HepG2 (cell line): ENCODE measurements around the gene LTA. TPM values are rescaled to one million over a fixed set of nuclear protein-coding genes. Genes with fewer than 3 reads are reported as not detected.

Experiments used
- CHCHD3 ChIP-seq: sonication (generic); formaldehyde crosslinking; IDR thresholded peaks from 2 replicates; pipeline ENCODE4 v1.8.0; 2022; ENCODE audit warnings: mild to moderate bottlenecking, missing genetic modification reagents, moderate library complexity
- FOXC1 ChIP-seq: sonication (generic); formaldehyde crosslinking; IDR thresholded peaks from 2 replicates; pipeline ENCODE4 v1.8.0; 2022; ENCODE audit warnings: mild to moderate bottlenecking, missing genetic modification reagents, borderline replicate concordance
- FOXM1 ChIP-seq: sonication (generic); formaldehyde crosslinking; IDR thresholded peaks from 2 replicates; pipeline ENCODE4 v1.5.0; 2020; ENCODE audit warnings: missing genetic modification reagents
- MAZ ChIP-seq, 2 experiments: sonication (generic) in 1 of 2; formaldehyde crosslinking in 1 of 2; IDR thresholded peaks; 2 replicates each; pipeline versions ENCODE4 v1.5.0 to v1.6.1; 2012 to 2020; ENCODE audit warnings: low read depth in 2 of 2, mild to moderate bottlenecking in 2 of 2, borderline replicate concordance in 1 of 2, improper control_type of control experiment in 1 of 2, low read length in 1 of 2, missing genetic modification reagents in 1 of 2, moderate library complexity in 1 of 2
- RAD21 ChIP-seq: fragments of 450-650 bp; formaldehyde crosslinking; IDR thresholded peaks from 2 replicates; pipeline ENCODE4 v1.5.0; 2020; ENCODE audit warnings: mild to moderate bottlenecking
- RBM39 ChIP-seq: fragments of 200-400 bp; formaldehyde crosslinking; IDR thresholded peaks from one replicate; pipeline ENCODE4 v1.6.1; 2018; ENCODE audit warnings: antibody characterized with exemption, mild to moderate bottlenecking, low read depth, low read length; ENCODE audit not compliant: poor library complexity, severe bottlenecking
- SYNCRIP ChIP-seq: fragments of 200-400 bp; formaldehyde crosslinking; IDR thresholded peaks from 2 replicates; pipeline ENCODE4 v1.6.1; 2018; ENCODE audit warnings: mild to moderate bottlenecking, low read depth, low read length; ENCODE audit not compliant: insufficient read depth
- TBP ChIP-seq: sonication (generic); formaldehyde crosslinking; IDR thresholded peaks from 2 replicates; pipeline ENCODE4 v1.5.0; 2020; ENCODE audit warnings: missing genetic modification reagents
- ZMAT3 ChIP-seq: sonication (generic); formaldehyde crosslinking; conservative IDR thresholded peaks from 2 replicates; pipeline ENCODE4 v1.7.0; 2021; ENCODE audit warnings: missing genetic modification reagents
- ZMYM2 ChIP-seq: sonication (generic); formaldehyde crosslinking; IDR thresholded peaks from 2 replicates; pipeline ENCODE4 v1.8.0; 2022; ENCODE audit warnings: mild to moderate bottlenecking, missing genetic modification reagents
- ZNF263 ChIP-seq: sonication (generic); formaldehyde crosslinking; IDR thresholded peaks from 2 replicates; pipeline ENCODE4 v1.4.0; 2020; ENCODE audit warnings: missing genetic modification reagents
- ZNF282 ChIP-seq: fragments of 450-650 bp; IDR thresholded peaks from 2 replicates; pipeline ENCODE4 v1.6.1; 2018; ENCODE audit not compliant: partially characterized antibody
- ZNF329 ChIP-seq: sonication (generic); formaldehyde crosslinking; IDR thresholded peaks from 2 replicates; pipeline ENCODE4 v1.9.0; 2021; ENCODE audit warnings: low read depth, mild to moderate bottlenecking, missing genetic modification reagents
- ZNF44 ChIP-seq: sonication (generic); formaldehyde crosslinking; IDR thresholded peaks from 2 replicates; pipeline ENCODE4 v1.5.1; 2020; ENCODE audit warnings: mild to moderate bottlenecking, missing genetic modification reagents
- ZNF598 ChIP-seq: sonication (generic); formaldehyde crosslinking; IDR thresholded peaks from 2 replicates; pipeline ENCODE4 v1.5.1; 2020; ENCODE audit warnings: mild to moderate bottlenecking, missing genetic modification reagents, borderline replicate concordance
- polyA plus RNA-seq, 8 experiments: library from polyadenylated mRNA; depleted of rRNA in 3 of 8; stranded (reverse) in 7 of 8; unstranded in 1 of 8; fragments of >200 nt; fragmentation: Illumina TruSeq in 4 of 8; extraction: Trizol in 4 of 8; gene quantifications; 2 replicates each; pipeline versions ENCODE4 v1.2.1 to v1.2.3, GENCODE V29; 2011 to 2016; ENCODE audit warnings: low read depth in 4 of 8, missing spikeins in 1 of 8, mixed read lengths in 1 of 8; ENCODE audit not compliant: insufficient read depth in 1 of 8
- total RNA-seq, 5 experiments: library from RNA; depleted of rRNA; stranded (reverse); fragments of >200 nt; fragmentation: Illumina TruSeq; extraction: Trizol; gene quantifications; 2 replicates each; pipeline ENCODE4 v1.2.3, GENCODE V29; 2016; ENCODE audit warnings: low read depth in 1 of 5
- TF ChIP-seq, protein P1 (sequence below): sonication (generic); formaldehyde crosslinking; IDR thresholded peaks from 2 replicates; pipeline ENCODE4 v1.8.1; 2022; ENCODE audit warnings: low read depth, mild to moderate bottlenecking, missing genetic modification reagents
- TF ChIP-seq, protein P2 (sequence below): sonication (generic); formaldehyde crosslinking; IDR thresholded peaks from 2 replicates; pipeline ENCODE4 v1.5.1; 2020; ENCODE audit warnings: missing genetic modification reagents, mild to moderate bottlenecking, borderline replicate concordance
- TF ChIP-seq, protein P3 (sequence below): sonication (generic); formaldehyde crosslinking; IDR thresholded peaks from 2 replicates; pipeline ENCODE4 v1.8.1; 2022; ENCODE audit warnings: mild to moderate bottlenecking, missing genetic modification reagents
- TF ChIP-seq, protein P4 (sequence below): sonication (generic); formaldehyde crosslinking; IDR thresholded peaks from 2 replicates; pipeline ENCODE4 v1.8.1; 2023; ENCODE audit warnings: missing genetic modification reagents, inconsistent platforms, borderline replicate concordance

The LTA gene
- total and polyA plus RNA-seq, 2 of the 13 experiments (the other 11 are each of a cell fraction or from before 2014, with no cell fraction given), result 0.09 TPM; not detected in 1

DNA sequence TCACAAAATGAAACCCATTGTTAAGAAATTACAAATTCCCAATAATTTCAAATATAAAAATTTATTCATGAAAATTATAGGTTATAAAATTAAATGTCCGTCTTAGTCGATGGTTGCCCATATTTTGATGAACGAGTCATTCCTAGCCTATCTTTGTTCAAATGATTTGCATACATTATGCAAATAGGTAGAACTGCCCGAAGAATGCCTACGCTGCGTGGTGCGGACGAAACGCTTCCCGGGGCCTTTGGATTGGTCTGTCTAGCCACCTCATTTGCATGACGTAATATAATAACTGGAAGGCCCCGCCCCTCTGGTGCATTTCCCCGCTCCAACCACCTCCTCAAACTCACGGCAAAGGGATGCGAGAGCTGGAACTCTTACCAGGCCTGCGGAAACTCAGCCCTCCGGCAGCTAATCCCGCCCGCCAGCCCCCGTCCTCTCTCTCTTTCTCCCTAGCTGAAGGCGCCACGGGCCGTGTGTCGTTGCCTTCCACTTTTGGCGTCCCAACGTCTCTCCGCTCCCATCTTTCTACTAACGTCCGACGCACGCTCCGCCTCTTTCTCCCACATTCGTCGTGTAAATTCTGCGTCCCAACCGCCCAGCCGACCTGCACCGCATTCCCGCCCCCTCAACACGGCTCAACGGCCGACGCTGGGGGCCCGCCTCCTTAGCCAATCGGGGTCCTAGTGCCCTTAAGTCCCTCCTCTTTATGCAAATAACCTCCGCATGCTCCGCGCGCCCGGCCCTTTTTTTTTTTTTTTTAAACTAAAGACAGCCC, 47.9 kb downstream of the LTA start (continued):
- TF ChIP-seq, protein P1, sequence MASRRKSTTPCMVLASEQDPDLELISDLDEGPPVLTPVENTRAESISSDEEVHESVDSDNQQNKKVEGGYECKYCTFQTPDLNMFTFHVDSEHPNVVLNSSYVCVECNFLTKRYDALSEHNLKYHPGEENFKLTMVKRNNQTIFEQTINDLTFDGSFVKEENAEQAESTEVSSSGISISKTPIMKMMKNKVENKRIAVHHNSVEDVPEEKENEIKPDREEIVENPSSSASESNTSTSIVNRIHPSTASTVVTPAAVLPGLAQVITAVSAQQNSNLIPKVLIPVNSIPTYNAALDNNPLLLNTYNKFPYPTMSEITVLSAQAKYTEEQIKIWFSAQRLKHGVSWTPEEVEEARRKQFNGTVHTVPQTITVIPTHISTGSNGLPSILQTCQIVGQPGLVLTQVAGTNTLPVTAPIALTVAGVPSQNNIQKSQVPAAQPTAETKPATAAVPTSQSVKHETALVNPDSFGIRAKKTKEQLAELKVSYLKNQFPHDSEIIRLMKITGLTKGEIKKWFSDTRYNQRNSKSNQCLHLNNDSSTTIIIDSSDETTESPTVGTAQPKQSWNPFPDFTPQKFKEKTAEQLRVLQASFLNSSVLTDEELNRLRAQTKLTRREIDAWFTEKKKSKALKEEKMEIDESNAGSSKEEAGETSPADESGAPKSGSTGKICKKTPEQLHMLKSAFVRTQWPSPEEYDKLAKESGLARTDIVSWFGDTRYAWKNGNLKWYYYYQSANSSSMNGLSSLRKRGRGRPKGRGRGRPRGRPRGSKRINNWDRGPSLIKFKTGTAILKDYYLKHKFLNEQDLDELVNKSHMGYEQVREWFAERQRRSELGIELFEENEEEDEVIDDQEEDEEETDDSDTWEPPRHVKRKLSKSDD, result peak; percentile 93
- TF ChIP-seq, protein P2, sequence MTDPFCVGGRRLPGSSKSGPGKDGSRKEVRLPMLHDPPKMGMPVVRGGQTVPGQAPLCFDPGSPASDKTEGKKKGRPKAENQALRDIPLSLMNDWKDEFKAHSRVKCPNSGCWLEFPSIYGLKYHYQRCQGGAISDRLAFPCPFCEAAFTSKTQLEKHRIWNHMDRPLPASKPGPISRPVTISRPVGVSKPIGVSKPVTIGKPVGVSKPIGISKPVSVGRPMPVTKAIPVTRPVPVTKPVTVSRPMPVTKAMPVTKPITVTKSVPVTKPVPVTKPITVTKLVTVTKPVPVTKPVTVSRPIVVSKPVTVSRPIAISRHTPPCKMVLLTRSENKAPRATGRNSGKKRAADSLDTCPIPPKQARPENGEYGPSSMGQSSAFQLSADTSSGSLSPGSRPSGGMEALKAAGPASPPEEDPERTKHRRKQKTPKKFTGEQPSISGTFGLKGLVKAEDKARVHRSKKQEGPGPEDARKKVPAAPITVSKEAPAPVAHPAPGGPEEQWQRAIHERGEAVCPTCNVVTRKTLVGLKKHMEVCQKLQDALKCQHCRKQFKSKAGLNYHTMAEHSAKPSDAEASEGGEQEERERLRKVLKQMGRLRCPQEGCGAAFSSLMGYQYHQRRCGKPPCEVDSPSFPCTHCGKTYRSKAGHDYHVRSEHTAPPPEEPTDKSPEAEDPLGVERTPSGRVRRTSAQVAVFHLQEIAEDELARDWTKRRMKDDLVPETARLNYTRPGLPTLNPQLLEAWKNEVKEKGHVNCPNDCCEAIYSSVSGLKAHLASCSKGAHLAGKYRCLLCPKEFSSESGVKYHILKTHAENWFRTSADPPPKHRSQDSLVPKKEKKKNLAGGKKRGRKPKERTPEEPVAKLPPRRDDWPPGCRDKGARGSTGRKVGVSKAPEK, result no peak
- TF ChIP-seq, protein P3, sequence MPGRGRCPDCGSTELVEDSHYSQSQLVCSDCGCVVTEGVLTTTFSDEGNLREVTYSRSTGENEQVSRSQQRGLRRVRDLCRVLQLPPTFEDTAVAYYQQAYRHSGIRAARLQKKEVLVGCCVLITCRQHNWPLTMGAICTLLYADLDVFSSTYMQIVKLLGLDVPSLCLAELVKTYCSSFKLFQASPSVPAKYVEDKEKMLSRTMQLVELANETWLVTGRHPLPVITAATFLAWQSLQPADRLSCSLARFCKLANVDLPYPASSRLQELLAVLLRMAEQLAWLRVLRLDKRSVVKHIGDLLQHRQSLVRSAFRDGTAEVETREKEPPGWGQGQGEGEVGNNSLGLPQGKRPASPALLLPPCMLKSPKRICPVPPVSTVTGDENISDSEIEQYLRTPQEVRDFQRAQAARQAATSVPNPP, result peak; percentile 94
- no peak; the same call in 1 of the 2 replicates for TF ChIP-seq FOXM1 (CRISPR knock-in tag)
- no peak for TF ChIP-seq TBP (CRISPR knock-in tag)
- no peak for TF ChIP-seq ZNF44
- no peak for TF ChIP-seq RBM39
- peak; percentile 34; the same call in 1 of the 2 replicates for TF ChIP-seq RAD21 (CRISPR knock-in tag)
- TF ChIP-seq, protein P4, sequence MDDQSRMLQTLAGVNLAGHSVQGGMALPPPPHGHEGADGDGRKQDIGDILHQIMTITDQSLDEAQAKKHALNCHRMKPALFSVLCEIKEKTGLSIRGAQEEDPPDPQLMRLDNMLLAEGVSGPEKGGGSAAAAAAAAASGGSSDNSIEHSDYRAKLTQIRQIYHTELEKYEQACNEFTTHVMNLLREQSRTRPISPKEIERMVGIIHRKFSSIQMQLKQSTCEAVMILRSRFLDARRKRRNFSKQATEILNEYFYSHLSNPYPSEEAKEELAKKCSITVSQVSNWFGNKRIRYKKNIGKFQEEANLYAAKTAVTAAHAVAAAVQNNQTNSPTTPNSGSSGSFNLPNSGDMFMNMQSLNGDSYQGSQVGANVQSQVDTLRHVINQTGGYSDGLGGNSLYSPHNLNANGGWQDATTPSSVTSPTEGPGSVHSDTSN (CRISPR knock-in tag), result no peak
- TF ChIP-seq FOXC1 (CRISPR knock-in tag), result peak; percentile 39; the same call in 1 of the 2 replicates
- TF ChIP-seq SYNCRIP, result no peak
- no peak for TF ChIP-seq ZNF282
- TF ChIP-seq ZNF263, result 0 out of 2 replicates have a peak, but pooled peaks have one; percentile 24
- no peak for TF ChIP-seq ZNF329 (CRISPR knock-in tag)
- 0 out of 2 replicates have a peak, but pooled peaks have one; percentile 33 for TF ChIP-seq ZNF598 (CRISPR knock-in tag)
- TF ChIP-seq MAZ (IDR thresholded peaks at IDR 0.05; ENCODE audit: borderline replicate concordance, low read depth, low read length), result no peak; the same call in 1 of the 2 replicates
- 0 out of 2 replicates have a peak, but pooled peaks have one; percentile 45 for TF ChIP-seq MAZ (CRISPR knock-in tag; IDR thresholded peaks at IDR 0.05; ENCODE audit: low read depth)
- TF ChIP-seq ZMYM2 (CRISPR knock-in tag), result 0 out of 2 replicates have a peak, but pooled peaks have one; percentile 5
- TF ChIP-seq CHCHD3 (CRISPR knock-in tag), result peak; percentile 35; the same call in 1 of the 2 replicates
- peak; percentile 47 for TF ChIP-seq ZMAT3 (CRISPR knock-in tag)
